ENCODE data around the gene RBM39. TPM values are rescaled to one million over a fixed set of nuclear protein-coding genes. Genes with fewer than 3 reads are reported as not detected.

RBM39 gene
- total and polyA plus RNA-seq, 9 of the 15 experiments (the other 6 are each of a cell fraction or from before 2014, with no cell fraction given), result 143 to 319 (median 228) TPM

GRCh38 chr20:35699127-35699956 lies 42.7 kb downstream of the RBM39 start, which contains the start of the genes NFS1 and ROMO1 (continued):
- TF ChIP-seq, protein P1, sequence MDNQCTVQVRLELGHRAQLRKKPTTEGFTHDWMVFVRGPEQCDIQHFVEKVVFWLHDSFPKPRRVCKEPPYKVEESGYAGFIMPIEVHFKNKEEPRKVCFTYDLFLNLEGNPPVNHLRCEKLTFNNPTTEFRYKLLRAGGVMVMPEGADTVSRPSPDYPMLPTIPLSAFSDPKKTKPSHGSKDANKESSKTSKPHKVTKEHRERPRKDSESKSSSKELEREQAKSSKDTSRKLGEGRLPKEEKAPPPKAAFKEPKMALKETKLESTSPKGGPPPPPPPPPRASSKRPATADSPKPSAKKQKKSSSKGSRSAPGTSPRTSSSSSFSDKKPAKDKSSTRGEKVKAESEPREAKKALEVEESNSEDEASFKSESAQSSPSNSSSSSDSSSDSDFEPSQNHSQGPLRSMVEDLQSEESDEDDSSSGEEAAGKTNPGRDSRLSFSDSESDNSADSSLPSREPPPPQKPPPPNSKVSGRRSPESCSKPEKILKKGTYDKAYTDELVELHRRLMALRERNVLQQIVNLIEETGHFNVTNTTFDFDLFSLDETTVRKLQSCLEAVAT (IDR thresholded peaks at IDR 0.05), result 0 out of 4 replicates have a peak, but pooled peaks of 1 of the 2 experiments have one; percentile 29
- TF ChIP-seq EP400 (IDR thresholded peaks at IDR 0.05), result peak; percentile 85
- no peak for TF ChIP-seq WHSC1 (IDR thresholded peaks at IDR 0.05; ENCODE audit: low read length)
- no peak for TF ChIP-seq ZFP30 (CRISPR knock-in tag; IDR thresholded peaks at IDR 0.05; ENCODE audit: borderline replicate concordance)
- 0 out of 2 replicates have a peak, but pooled peaks have one; percentile 26 for TF ChIP-seq ZC3H4 (CRISPR knock-in tag; IDR thresholded peaks at IDR 0.05; ENCODE audit: borderline replicate concordance)
- no peak for TF ChIP-seq CHD2 (IDR thresholded peaks at IDR 0.05; ENCODE audit: low read depth, low read length)
- no peak for TF ChIP-seq RFX1 (IDR thresholded peaks at IDR 0.05)
- TF ChIP-seq NCOA1 (IDR thresholded peaks at IDR 0.05; ENCODE audit: low read depth), result peak; percentile 46; the same call in 1 of the 2 replicates
- no peak for TF ChIP-seq RHOXF2B (CRISPR knock-in tag; conservative IDR thresholded peaks at IDR 0.05)
- TF ChIP-seq, protein P2, sequence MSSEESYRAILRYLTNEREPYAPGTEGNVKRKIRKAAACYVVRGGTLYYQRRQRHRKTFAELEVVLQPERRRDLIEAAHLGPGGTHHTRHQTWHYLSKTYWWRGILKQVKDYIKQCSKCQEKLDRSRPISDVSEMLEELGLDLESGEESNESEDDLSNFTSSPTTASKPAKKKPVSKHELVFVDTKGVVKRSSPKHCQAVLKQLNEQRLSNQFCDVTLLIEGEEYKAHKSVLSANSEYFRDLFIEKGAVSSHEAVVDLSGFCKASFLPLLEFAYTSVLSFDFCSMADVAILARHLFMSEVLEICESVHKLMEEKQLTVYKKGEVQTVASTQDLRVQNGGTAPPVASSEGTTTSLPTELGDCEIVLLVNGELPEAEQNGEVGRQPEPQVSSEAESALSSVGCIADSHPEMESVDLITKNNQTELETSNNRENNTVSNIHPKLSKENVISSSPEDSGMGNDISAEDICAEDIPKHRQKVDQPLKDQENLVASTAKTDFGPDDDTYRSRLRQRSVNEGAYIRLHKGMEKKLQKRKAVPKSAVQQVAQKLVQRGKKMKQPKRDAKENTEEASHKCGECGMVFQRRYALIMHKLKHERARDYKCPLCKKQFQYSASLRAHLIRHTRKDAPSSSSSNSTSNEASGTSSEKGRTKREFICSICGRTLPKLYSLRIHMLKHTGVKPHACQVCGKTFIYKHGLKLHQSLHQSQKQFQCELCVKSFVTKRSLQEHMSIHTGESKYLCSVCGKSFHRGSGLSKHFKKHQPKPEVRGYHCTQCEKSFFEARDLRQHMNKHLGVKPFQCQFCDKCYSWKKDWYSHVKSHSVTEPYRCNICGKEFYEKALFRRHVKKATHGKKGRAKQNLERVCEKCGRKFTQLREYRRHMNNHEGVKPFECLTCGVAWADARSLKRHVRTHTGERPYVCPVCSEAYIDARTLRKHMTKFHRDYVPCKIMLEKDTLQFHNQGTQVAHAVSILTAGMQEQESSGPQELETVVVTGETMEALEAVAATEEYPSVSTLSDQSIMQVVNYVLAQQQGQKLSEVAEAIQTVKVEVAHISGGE (CRISPR knock-in tag; IDR thresholded peaks at IDR 0.05), result peak in 2 of 3 experiments; percentile 70 to 94; a peak in 5 of 6 replicates
- TF ChIP-seq FIP1L1 (IDR thresholded peaks at IDR 0.05; ENCODE audit: low read depth, low read length, poor library complexity, severe bottlenecking), result peak; percentile 73
- TF ChIP-seq PRMT5 (CRISPR knock-in tag; IDR thresholded peaks at IDR 0.05), result no peak
- TF ChIP-seq, protein P3, sequence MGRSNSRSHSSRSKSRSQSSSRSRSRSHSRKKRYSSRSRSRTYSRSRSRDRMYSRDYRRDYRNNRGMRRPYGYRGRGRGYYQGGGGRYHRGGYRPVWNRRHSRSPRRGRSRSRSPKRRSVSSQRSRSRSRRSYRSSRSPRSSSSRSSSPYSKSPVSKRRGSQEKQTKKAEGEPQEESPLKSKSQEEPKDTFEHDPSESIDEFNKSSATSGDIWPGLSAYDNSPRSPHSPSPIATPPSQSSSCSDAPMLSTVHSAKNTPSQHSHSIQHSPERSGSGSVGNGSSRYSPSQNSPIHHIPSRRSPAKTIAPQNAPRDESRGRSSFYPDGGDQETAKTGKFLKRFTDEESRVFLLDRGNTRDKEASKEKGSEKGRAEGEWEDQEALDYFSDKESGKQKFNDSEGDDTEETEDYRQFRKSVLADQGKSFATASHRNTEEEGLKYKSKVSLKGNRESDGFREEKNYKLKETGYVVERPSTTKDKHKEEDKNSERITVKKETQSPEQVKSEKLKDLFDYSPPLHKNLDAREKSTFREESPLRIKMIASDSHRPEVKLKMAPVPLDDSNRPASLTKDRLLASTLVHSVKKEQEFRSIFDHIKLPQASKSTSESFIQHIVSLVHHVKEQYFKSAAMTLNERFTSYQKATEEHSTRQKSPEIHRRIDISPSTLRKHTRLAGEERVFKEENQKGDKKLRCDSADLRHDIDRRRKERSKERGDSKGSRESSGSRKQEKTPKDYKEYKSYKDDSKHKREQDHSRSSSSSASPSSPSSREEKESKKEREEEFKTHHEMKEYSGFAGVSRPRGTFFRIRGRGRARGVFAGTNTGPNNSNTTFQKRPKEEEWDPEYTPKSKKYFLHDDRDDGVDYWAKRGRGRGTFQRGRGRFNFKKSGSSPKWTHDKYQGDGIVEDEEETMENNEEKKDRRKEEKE (IDR thresholded peaks at IDR 0.05; ENCODE audit: borderline replicate concordance in 1 of 2, control insufficient read depth in 1 of 2, low read depth in 2 of 2, low read length in 1 of 2), result 0 out of 4 replicates have a peak, but pooled peaks of 1 of the 2 experiments have one; percentile 50
- peak; percentile 58 for TF ChIP-seq CCNT2 (IDR thresholded peaks at IDR 0.05; ENCODE audit: borderline replicate concordance, extremely low read depth, insufficient read length, low read depth, low read length)
- peak; percentile 97 for TF ChIP-seq MTA1 (IDR thresholded peaks at IDR 0.05; ENCODE audit: borderline replicate concordance)
- no peak; the same call in 1 of the 2 replicates for TF ChIP-seq NFE2 (IDR thresholded peaks at IDR 0.05; ENCODE audit: low read depth)
- TF ChIP-seq, protein P4, sequence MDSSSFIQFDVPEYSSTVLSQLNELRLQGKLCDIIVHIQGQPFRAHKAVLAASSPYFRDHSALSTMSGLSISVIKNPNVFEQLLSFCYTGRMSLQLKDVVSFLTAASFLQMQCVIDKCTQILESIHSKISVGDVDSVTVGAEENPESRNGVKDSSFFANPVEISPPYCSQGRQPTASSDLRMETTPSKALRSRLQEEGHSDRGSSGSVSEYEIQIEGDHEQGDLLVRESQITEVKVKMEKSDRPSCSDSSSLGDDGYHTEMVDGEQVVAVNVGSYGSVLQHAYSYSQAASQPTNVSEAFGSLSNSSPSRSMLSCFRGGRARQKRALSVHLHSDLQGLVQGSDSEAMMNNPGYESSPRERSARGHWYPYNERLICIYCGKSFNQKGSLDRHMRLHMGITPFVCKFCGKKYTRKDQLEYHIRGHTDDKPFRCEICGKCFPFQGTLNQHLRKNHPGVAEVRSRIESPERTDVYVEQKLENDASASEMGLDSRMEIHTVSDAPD (CRISPR knock-in tag; IDR thresholded peaks at IDR 0.05), result no peak
